Thymus (tissue), 11 donors: ENCODE data around the gene MNAT1. TPM values are rescaled to one million over a fixed set of nuclear protein-coding genes. Genes with fewer than 3 reads are reported as not detected.
"Not testable (repeated sequence)": the region's sequence is repeated elsewhere in the genome, so short reads cannot be mapped to it uniquely, and the experiment has no call there.

Experiments used
- DNase-seq, 9 donors: peaks; one replicate each; pipeline ENCODE4 v3.0.0-alpha.2; 2013; ENCODE audit warnings: low spot score in 9 of 9, low read depth in 6 of 9, missing footprints in 1 of 9
- H3K27ac ChIP-seq, 2 donors: one replicate each; pipeline ENCODE4 v1.5.1; 2013; ENCODE audit warnings: control low read depth in 1 of 2, low read depth in 1 of 2, low read length in 1 of 2, mild to moderate bottlenecking in 1 of 2, moderate library complexity in 1 of 2
- H3K27me3 ChIP-seq, 2 donors: one replicate each; pipeline ENCODE4 v1.5.1; 2013; ENCODE audit warnings: low read length in 1 of 2; ENCODE audit not compliant: control insufficient read depth in 2 of 2, insufficient read depth in 1 of 2
- H3K36me3 ChIP-seq, 2 donors: one replicate each; pipeline ENCODE4 v1.5.1; 2013; ENCODE audit warnings: low read length in 1 of 2, mild to moderate bottlenecking in 1 of 2, moderate library complexity in 1 of 2; ENCODE audit not compliant: control insufficient read depth in 2 of 2, insufficient read depth in 2 of 2
- H3K4me1 ChIP-seq, 2 donors: one replicate each; pipeline ENCODE4 v1.5.1; 2013; ENCODE audit warnings: low read length in 2 of 2; ENCODE audit not compliant: control insufficient read depth in 2 of 2, insufficient read depth in 2 of 2
- H3K4me3 ChIP-seq, 2 donors: one replicate each; pipeline ENCODE4 v1.5.1; 2013; ENCODE audit warnings: low read length in 2 of 2, control low read depth in 1 of 2, mild to moderate bottlenecking in 1 of 2
- H3K9me3 ChIP-seq, 2 donors: one replicate each; pipeline ENCODE4 v1.5.1; 2013; ENCODE audit warnings: low read length in 1 of 2, mild to moderate bottlenecking in 1 of 2; ENCODE audit not compliant: control insufficient read depth in 2 of 2, insufficient read depth in 1 of 2
- WGBS: extraction: QIAGEN DNeasy Blood & Tissue Kit; methylation state at CpG from one replicate; pipeline ENCODE4 v1.1.7; 2013; 5-methylcytosine and 5-hydroxymethylcytosine counted together
- polyA plus RNA-seq: library from polyadenylated mRNA; stranded (reverse); fragments of 200-250 nt; gene quantifications from one replicate; pipeline ENCODE4 v1.2.3, GENCODE V29; 2013
- total RNA-seq: library from RNA; stranded (reverse); fragments of 120-200 nt; gene quantifications from one replicate; pipeline ENCODE4 v1.2.4, GENCODE V29; 2013
- donor health status: healthy.

MNAT1 gene
- total and polyA plus RNA-seq, 2 donors, result 35.6 to 64.0 TPM

DNA sequence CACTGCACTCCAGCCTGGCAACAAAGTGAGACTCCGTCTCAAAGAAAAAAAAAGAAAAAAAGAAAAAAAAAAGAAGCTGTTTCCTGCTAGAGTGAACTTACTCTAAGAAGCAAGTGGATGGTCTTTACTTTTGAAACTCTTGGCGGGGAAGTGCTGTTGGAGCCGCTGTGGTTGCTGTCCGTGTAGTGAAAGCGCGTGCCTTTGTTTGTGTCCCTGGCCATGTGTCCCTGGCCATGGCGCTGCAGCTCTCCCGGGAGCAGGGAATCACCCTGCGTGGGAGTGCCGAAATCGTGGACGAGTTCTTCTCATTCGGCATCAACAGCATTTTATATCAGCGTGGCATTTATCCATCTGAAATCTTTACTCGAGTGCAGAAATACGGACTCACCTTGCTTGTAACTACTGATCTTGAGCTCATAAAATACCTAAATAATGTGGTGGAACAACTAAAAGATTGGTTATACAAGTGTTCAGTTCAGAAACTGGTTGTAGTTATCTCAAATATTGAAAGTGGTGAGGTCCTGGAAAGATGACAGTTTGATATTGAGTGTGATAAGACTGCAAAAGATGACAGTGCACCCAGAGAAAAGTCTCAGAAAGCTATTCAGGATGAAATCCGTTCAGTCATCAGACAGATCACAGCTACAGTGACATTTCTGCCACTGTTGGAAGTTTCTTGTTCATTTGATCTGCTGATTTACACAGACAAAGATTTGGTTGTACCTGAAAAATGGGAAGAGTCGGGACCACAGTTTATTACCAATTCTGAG, 45.4 kb downstream of the MNAT1 start:
- H3K9me3 ChIP-seq, DNase-seq, H3K4me3 ChIP-seq, H3K27me3 ChIP-seq, H3K4me1 ChIP-seq, H3K27ac ChIP-seq, H3K36me3 ChIP-seq: not testable (repeated sequence)
- 97% methylated on average over 18 of the region's 18 CpGs for WGBS

DNA sequence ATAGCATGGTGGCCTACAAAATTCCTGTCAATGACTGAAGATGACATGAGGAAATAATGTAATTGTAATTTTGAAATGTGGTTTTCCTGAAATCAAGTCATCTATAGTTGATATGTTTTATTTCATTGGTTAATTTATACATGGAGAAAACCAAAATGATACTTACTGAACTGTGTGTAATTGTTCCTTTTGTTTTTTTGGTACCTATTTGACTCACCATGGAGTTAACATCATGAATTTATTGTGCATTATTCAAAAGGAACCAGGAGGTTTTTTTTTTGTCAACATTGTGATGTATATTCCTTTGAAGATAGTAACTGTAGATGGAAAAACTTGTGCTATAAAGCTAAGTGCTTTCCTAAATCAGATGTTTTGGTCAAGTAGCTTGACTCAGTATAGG, 46.0 kb downstream of the MNAT1 start:
- not testable (repeated sequence) for H3K27ac ChIP-seq, H3K36me3 ChIP-seq, H3K27me3 ChIP-seq, DNase-seq, H3K4me3 ChIP-seq, H3K4me1 ChIP-seq, H3K9me3 ChIP-seq

DNA sequence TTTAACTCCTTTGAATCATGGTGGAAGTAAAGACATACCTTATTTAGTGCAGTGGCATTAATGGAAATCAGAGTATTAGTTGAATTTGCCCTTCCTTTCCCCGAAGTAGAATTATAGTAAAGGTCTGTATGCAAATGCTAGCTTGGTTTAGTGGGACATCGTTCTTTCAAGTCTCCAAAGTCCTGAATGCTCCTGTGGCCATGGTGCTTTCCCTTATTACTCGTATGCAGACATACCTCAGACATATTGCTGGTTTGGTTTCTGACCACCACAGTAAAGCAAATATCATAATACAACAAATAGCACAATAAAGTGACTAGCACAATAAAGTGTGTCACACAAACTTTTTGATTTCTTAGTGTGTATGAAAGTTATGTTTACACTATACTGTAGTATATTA, 52.3 kb downstream of the MNAT1 start:
- H3K9me3 ChIP-seq, result no peaks in the 10 kb centered on the region
- no peak for DNase-seq
- no peaks in the 10 kb centered on the region for H3K36me3 ChIP-seq
- H3K4me1 ChIP-seq, result no peaks in the 10 kb centered on the region
- H3K27me3 ChIP-seq, result no peaks in the 10 kb centered on the region
- H3K27ac ChIP-seq, result no peak overlapping the region
- no peak overlapping the region for H3K4me3 ChIP-seq
- 97% methylated on average over 3 of the region's 3 CpGs for WGBS

DNA sequence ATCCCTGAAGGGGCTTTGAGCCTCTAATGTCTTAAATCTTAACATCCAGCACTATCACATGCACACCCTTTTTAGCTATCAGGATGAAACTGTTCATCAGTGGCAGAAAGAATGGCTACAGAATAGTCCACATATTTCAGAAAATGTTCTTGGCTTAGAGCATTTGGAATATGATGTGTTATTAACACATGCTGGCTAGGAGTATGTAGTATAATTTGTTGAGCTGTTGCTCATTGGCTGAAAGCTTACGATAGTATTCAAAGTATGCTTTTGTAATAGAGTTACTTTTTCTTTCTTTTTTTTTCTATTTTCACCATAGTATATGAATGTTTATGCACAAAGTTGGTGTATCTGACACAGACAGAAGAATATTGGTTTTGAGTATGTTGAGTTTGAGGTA, 55.1 kb downstream of the MNAT1 start:
- DNase-seq, result no peak
- WGBS, result 99% methylated on average over 1 of the region's 1 CpG
- H3K27ac ChIP-seq, result no peak overlapping the region
- no peaks in the 10 kb centered on the region for H3K27me3 ChIP-seq
- no peaks in the 10 kb centered on the region for H3K4me1 ChIP-seq
- H3K36me3 ChIP-seq, result no peaks in the 10 kb centered on the region
- no peak overlapping the region for H3K4me3 ChIP-seq
- H3K9me3 ChIP-seq, result no peaks in the 10 kb centered on the region

DNA sequence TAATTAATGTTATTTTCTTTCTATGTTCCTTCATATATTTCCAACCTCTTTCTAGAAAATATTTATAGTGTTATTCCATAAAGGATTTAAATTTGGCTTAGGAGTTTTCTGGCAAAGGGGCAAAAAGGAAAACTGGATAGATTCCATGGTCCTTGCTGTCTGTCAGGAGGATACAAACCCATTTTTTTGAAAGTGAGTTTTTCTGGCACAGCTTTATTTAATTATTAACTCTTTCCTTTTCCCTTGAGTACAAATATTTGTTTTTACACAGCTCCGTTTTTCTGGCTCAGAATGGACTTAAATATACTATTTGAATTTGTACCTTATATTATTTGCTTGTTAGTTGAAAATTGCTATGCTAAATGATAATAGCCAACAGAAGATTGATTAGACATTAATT, 56.3 kb downstream of the MNAT1 start:
- H3K4me3 ChIP-seq, result no peak overlapping the region
- 99% methylated on average over 1 of the region's 1 CpG for WGBS
- DNase-seq, result no peak
- no peaks in the 10 kb centered on the region for H3K9me3 ChIP-seq
- H3K27ac ChIP-seq, result no peak overlapping the region
- H3K4me1 ChIP-seq, result no peaks in the 10 kb centered on the region
- no peaks in the 10 kb centered on the region for H3K27me3 ChIP-seq
- H3K36me3 ChIP-seq, result no peaks in the 10 kb centered on the region

DNA sequence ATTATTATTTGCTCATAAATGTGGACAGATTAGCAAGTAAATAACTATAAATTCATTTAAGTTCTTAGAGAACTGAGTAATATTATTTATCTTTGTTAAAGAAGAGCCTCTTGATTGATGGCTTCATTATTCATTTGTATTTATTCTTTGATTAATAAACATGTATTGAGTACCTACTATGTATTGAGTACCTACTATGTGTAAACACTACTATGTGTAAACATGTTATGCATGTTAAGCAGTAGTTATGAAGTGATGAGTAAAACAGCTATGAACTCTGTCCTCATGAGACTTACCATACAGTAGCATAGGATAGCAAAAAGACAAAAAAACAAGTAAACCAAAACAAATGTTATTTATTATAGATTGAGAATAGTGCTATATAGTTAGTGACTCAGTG, 61.9 kb downstream of the MNAT1 start:
- H3K36me3 ChIP-seq, result no peaks in the 10 kb centered on the region

DNA sequence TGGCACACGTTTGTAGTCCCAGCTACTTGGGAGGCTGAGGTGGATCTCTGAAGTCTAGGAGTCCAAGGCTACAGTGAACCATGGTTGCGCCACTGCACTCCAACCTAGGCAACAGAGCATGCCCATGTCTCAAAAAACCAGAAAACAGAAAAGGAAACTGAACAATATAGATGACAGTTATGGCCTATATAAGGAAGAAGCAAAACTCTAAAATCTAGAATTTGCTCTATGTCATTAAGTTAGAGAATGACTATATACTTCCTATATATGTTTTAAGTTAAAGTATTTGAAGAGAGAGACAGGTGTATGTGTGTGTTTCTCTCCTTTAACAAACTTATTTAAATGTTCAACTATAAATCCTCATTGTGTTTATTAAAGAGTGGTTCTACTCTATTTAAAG, 65.8 kb downstream of the MNAT1 start:
- no peak for DNase-seq
- H3K27me3 ChIP-seq, result no peaks in the 10 kb centered on the region
- H3K4me3 ChIP-seq, result no peak overlapping the region
- no peaks in the 10 kb centered on the region for H3K36me3 ChIP-seq
- no peaks in the 10 kb centered on the region for H3K4me1 ChIP-seq
- no peaks in the 10 kb centered on the region for H3K9me3 ChIP-seq
- WGBS, result 95% methylated on average over 2 of the region's 2 CpGs
- H3K27ac ChIP-seq, result no peak overlapping the region

More for the DNA sequence above, 61.9 kb downstream of the MNAT1 start:
- Histone ChIP-seq H3K4me3 (no peak overlapping the region), H3K27me3 (no peaks in the 10 kb centered on the region), H3K4me1 (no peaks in the 10 kb centered on the region), H3K9me3 (no peaks in the 10 kb centered on the region), H3K27ac (no peak overlapping the region)
- no peak for DNase-seq

DNA sequence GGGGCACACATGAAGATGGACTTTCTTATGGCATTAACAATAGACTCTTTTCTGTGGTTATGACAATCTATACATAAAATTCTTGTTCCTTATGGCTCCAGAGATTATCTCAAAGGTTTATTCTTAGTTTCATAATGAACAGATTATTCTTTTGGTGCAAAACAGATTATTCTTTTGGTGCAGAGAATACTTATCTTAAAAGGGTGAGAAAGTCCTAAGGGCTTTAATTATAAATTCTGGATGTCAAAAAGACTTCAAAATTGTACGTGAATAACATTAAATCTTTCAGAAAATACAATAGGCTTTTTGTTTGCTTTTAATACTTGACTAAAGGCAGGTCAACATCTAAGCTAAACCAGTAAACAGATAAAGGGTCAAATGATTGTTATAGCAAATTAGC, 69.3 kb downstream of the MNAT1 start:
- WGBS, result 98% methylated on average over 1 of the region's 1 CpG
- Histone ChIP-seq H3K4me3 (no peak overlapping the region), H3K27ac (no peak overlapping the region), H3K4me1 (no peaks in the 10 kb centered on the region), H3K9me3 (no peaks in the 10 kb centered on the region), H3K36me3 (no peaks in the 10 kb centered on the region), H3K27me3 (no peaks in the 10 kb centered on the region)
- DNase-seq, result no peak

DNA sequence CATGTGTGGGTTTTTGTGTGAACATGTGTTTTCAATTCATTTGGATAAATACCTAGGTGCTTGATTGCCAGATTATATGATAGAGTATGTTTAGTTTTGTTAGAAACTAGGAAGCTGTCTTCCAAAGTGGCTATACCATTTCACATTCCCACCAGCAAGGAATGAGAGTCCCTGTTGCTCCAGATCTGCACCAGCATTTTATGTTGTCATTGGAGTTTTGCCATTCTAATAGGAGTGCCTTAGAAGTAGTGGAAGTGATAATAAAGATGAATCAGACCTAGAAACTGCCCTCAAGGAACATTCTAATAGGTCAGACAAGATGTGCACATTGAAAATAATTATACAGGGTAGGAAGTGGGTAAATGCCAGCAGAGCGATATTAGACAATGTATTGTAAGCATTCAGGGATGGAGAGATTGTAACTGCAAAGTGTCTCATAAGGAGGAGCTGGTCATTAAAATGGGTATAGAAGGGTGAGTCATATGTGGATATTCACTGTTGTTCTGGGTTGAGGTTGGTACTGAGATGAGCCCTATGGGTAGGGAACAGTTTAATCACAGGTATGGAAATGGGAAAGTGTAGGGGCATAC, 71.4 kb downstream of the MNAT1 start:
- no peaks in the 10 kb centered on the region for H3K36me3 ChIP-seq
- H3K4me1 ChIP-seq, result no peaks in the 10 kb centered on the region
- no peaks in the 10 kb centered on the region for H3K9me3 ChIP-seq
- DNase-seq, result no peak
- WGBS, result 100% methylated on average over 1 of the region's 1 CpG
- no peak overlapping the region for H3K27ac ChIP-seq
- no peaks in the 10 kb centered on the region for H3K27me3 ChIP-seq
- H3K4me3 ChIP-seq, result no peak overlapping the region
